ENCODE data around the gene KCTD8.

The KCTD8 gene

GRCh38 chr4:44448521-44449461 lies at the start of gene KCTD8:
KCTD8 (minus strand) TSS chr4:44448809.
- DNase-seq (ENCODE audit: low spot score) (peak; percentile 32), FAIRE-seq (no peak)

- no peak for DNase-seq (ENCODE audit: low spot score)
- no peak for FAIRE-seq
Observed at GRCh38 chr4:44494810-44495701, 46.4 kb upstream of the KCTD8 start.

GRCh38 chr4:44493924-44494323 lies 45.3 kb upstream of the KCTD8 start:
- no peak for DNase-seq (ENCODE audit: low spot score)
- no peak for FAIRE-seq

GRCh38 chr4:44487341-44487740 lies 38.7 kb upstream of the KCTD8 start:
- FAIRE-seq = no peak
- no peak for DNase-seq (ENCODE audit: low spot score)

DNA sequence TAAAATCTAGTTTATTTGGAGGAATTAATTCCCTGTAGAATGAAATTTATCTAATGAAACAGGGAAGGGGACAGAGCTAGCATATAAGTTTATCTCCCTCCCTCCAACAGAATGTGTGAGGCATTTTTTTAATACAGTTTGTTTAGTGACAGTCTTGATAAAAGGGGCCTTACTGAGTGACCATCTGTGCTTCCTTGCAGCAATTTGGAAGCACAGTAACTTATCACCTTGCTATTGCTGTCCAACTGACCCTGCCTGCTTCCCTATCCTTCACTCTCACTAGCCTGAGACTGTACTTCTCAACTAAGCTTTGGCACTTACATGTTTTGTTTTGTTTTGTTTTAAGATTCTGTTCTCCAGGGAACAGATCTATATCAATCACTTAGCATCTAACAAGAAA lies 31.1 kb upstream of the KCTD8 start:
- FAIRE-seq (no peak), DNase-seq (ENCODE audit: low spot score) (no peak)

DNA sequence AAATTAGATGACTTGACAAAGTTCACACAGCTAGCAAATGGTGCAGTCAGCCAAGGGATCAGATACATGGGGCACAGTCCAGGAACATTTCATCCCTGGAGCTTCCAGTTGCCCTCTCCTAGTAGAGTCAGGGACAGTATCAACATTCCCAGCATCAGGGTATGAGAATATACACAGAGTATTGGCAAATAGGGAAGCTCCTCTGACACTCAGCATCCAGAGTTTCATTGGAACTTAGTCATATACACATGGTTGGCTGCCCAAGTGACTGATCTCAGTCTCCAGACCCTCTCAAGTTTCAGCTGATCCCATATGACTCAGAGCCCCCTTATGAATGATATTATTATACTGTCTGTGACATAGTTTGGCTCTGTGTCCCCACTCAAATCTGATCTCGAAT lies 13.7 kb upstream of the KCTD8 start:
- FAIRE-seq (no peak), DNase-seq (ENCODE audit: low spot score) (no peak)

DNA sequence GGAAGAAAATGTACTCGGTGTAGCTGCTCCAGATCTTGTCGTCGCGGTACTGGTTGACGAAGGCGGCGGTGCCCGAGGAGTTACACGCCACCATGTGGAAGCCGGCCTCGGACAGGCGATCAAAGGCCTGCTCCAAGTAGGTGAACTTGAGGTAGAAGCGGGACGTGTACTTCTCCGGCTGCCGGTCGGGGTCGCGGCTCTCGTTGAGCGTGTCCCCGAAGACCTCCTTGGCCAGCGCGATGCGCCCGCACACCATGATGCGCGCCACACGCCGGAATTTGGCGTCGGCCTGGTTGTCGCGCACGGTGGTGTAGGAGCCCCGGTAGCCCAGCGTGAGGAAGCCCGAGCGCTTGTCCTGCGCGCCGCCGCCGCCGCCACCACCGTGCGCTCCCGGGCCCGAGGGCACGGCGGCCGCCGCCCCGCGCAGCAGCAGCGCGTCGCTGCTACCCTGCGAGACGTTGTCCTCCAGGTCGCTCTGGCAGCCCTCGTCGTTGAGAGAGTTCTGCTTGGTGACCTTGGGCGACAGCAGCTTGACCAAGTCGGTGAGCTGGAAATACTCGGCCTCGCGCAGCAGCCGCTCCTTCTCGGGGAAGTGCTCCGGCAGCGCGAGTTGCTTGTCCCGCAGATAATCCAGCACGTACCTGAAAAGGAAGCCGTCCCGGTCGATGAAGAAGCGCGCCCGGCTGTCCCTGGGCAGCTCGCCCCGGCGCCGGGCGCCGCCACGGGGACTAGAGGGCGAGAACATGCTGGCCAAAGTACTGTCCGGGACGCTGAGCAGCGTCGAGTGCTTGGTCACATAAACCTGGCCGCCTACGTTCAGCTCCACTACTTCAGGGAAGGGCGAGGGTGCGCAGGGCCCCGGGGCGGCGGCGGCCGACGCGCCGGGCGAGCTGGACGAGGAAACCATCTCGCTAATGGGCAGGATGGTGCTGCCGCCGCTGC lies 775 bp downstream of the KCTD8 start:
- FAIRE-seq (no peak), DNase-seq (ENCODE audit: low spot score) (no peak)

- FAIRE-seq (no peak), DNase-seq (ENCODE audit: low spot score) (no peak)
Observed at GRCh38 chr4:44446801-44447562, 1.6 kb downstream of the KCTD8 start.

- no peak for DNase-seq (ENCODE audit: low spot score)
- FAIRE-seq = no peak
Observed at GRCh38 chr4:44446191-44446590, 2.4 kb downstream of the KCTD8 start.

GRCh38 chr4:44438687-44439086 lies 9.9 kb downstream of the KCTD8 start:
- no peak for DNase-seq (ENCODE audit: low spot score)
- FAIRE-seq = no peak

GRCh38 chr4:44434247-44434646 lies 14.4 kb downstream of the KCTD8 start:
- DNase-seq (ENCODE audit: low spot score) = no peak
- no peak for FAIRE-seq

DNA sequence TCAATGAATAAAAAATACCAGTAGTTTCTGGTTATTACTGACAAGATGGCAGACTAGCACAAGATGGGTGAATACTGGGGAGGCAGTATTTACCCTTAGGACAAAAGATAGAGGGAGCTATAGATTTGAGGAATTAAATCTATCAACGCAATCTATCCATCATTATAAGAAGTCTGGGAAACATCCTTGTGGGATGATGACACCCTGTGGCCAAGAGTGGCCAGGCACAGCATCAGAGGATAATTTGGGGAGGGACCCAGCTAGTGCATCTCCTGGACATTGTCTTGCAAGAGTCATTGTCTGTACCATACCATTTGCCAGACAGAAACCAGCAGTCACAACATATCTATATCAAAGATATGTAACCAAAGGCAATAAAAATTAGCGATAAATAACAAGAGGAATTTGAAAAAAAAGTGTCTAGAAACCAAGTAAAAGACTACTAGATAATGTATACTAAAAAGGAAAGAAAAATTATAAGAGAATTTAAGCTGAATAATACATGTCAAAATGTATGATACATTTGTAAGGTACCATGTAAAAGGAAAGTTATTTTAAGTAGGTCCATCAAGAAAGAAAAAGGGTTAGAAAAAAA lies 22.9 kb downstream of the KCTD8 start:
- FAIRE-seq (no peak), DNase-seq (ENCODE audit: low spot score) (no peak)

DNA sequence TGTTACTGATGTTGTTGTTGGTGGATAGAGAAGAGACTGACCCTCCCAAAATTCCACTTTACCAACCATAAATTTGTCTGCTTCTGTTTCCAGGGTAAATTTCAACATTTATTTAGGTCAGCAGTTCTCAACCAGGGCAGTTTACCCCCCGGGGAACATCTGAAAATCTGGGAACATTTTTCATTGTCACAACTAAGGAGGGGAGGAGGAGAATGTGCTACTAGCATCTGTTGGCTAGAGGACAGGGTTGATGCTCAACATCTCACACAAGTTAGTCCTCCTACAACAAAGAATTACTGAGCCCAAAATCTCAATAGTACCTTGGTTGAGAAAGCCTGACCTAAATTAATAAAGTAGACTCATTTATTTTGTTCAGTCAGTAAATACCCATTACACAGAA lies 25.7 kb downstream of the KCTD8 start:
- FAIRE-seq = no peak
- no peak for DNase-seq (ENCODE audit: low spot score)

DNA sequence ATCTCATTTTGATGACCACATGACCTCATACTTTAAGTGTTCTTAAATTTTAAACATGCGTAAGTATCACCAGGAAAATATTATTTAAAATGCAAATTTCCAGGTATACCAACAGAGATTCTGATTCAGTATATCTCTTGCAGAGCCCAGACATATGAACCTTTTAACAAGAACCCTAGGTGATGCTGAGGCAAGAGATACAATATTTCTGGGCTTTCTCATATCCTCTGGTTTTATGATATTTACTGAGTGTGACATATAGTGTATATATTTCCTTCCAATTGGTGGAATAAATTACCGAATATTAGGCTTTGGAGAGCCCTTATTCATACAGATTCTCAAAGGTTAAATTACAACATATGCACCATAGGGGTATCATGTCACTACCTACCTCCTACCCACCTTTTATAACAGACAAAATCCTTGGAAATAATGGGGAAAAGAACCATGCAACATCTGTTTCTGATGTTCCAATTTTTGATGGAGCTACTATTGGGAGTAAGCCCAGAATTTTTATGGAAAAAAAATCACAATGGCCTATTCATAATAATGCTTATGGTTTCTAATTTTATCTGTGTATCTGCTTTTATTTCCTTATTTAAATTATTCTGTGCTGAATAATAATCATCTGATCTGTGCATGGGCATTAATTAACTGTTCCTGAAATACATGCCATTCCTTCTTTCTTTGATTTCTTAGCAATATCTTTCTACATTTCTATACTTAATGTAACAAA lies 27.1 kb downstream of the KCTD8 start:
- FAIRE-seq = no peak
- no peak for DNase-seq (ENCODE audit: low spot score)

DNA sequence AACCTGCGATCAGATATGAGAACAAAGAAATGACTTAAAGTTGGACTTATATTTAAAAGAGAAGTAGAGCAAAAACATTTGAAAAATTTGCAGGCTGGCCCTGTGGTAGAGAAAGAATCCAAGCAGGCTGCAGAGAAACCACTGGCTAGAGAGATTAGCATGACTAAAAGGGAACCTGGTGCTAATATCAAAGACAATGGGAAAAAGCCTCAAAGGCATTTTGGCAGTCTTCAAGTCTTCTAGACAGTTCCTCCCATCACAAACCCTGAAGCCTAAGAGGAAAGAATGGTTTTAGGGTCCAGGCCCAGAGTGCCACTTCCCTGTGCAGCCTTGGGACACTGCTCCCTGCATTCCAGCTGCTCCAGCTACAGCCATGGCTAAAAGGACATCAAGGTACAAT lies 33.4 kb downstream of the KCTD8 start:
- no peak for FAIRE-seq
- DNase-seq (ENCODE audit: low spot score) = no peak

GRCh38 chr4:44368413-44369167 lies 80.0 kb downstream of the KCTD8 start:
- FAIRE-seq (no peak), DNase-seq (ENCODE audit: low spot score) (no peak)

- FAIRE-seq (no peak), DNase-seq (ENCODE audit: low spot score) (no peak)
Observed at GRCh38 chr4:44354172-44354571, 94.4 kb downstream of the KCTD8 start.

DNA sequence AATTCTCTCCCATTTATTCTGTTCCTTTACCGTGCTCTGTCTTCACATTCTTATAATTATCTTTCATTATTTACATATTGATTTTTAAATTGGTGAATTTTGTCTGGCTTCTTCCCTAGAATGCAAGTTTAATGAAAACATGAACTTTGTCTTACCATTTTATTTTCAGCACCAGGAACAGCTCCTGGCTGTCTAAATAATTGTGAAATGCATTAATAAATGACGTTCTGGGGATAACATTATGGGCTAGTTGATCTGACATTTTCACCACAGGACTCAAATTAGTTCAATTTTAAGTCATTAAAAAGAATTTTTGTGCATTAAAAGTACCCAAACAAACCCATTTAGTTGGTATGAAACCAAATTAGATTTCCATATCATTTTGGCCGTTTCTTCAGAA lies 97.5 kb downstream of the KCTD8 start:
- DNase-seq (ENCODE audit: low spot score) = no peak
- FAIRE-seq = no peak

DNA sequence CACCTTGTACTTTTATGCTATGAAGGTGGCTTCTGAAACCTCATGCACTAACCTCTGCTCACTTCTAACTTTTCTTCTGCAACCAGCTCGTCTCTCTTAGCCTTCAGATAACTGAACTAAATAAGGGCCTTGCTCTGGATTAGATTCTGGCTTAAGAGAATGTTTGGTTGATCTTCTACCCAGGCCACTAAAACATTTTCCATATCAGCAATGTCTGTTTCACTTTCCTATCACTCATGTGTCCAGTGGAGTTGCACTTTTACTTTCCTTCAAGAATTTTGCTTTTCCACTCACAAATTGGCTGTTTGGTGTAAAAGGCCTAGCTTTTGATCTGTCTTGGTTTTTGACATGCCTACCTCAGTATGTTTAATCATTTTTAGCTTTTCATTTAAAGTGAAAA lies 105.8 kb downstream of the KCTD8 start:
- no peak for DNase-seq (ENCODE audit: low spot score)
- no peak for FAIRE-seq

All from RCC 7860 (cell line).